SU-DHL-6 (cell line): ENCODE data around the gene C1QB.

Source experiments
- EZH2phosphoT487 ChIP-seq: fragments of 200-600 bp; sonication (generic), shearing (Covaris generic); conservative IDR thresholded peaks from 2 replicates; pipeline ENCODE4 v1.6.1; 2018; ENCODE audit warnings: mild to moderate bottlenecking, antibody characterized with exemption, low read length, moderate library complexity, mixed read lengths
- TF ChIP-seq, protein P1 (sequence below): fragments of 200-600 bp; sonication (generic); IDR thresholded peaks from one replicate; pipeline ENCODE4 v1.5.1; 2017; ENCODE audit warnings: antibody characterized with exemption, mild to moderate bottlenecking, low read length, moderate library complexity; ENCODE audit not compliant: insufficient read depth, poor library complexity, severe bottlenecking

DNA sequence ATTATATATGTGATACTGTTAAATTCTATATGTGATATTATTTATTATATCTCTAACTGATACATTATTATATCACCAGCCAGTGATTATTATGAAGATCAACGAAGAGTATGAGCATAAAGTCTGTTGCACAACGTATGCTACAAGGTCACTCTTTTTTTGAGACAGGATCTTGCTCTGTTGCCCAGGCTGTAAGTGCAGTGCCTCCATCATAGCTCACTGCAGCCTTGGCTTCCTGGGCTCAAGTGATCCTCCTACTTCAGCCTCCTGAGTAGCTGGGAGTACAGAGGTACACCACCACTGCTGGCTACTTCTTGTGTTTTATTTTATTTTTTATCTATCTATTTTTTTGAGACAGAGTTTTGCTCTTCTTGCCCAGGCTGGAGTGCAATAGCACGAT, 43.6 kb downstream of the C1QB start:
- TF ChIP-seq, protein P1, sequence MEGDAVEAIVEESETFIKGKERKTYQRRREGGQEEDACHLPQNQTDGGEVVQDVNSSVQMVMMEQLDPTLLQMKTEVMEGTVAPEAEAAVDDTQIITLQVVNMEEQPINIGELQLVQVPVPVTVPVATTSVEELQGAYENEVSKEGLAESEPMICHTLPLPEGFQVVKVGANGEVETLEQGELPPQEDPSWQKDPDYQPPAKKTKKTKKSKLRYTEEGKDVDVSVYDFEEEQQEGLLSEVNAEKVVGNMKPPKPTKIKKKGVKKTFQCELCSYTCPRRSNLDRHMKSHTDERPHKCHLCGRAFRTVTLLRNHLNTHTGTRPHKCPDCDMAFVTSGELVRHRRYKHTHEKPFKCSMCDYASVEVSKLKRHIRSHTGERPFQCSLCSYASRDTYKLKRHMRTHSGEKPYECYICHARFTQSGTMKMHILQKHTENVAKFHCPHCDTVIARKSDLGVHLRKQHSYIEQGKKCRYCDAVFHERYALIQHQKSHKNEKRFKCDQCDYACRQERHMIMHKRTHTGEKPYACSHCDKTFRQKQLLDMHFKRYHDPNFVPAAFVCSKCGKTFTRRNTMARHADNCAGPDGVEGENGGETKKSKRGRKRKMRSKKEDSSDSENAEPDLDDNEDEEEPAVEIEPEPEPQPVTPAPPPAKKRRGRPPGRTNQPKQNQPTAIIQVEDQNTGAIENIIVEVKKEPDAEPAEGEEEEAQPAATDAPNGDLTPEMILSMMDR, result no peak
- TF ChIP-seq EZH2phosphoT487, result no peak
